ENCODE measurements around the gene EPHB2.

GRCh38 chr1:22782406-22782805 is 71.8 kb downstream of the EPHB2 start:
- TF ChIP-seq CTCF (IDR thresholded peaks at IDR 0.05; ENCODE audit: poor library complexity, severe bottlenecking) (no peak), RAD21 (conservative IDR thresholded peaks at IDR 0.05) (no peak), POLR2AphosphoS5 (IDR thresholded peaks at IDR 0.05) (no peak), EZH2 (IDR thresholded peaks at IDR 0.05; ENCODE audit: borderline replicate concordance, insufficient read depth, low read length, poor library complexity, severe bottlenecking) (no peak), REST (IDR thresholded peaks at IDR 0.05; ENCODE audit: borderline replicate concordance) (no peak), SMC3 (conservative IDR thresholded peaks at IDR 0.05; ENCODE audit: poor library complexity) (no peak)
